GM12878 (cell line): ENCODE results near the gene RTCA. TPM values are rescaled to one million over a fixed set of nuclear protein-coding genes. Genes with fewer than 3 reads are reported as not detected.

ENCODE experiments used
- ATAC-seq: fragments of 200-7000 bp; cut with Tn5 transposase; 3 replicates; pipeline ENCODE4 v1.9.1; 2020; ENCODE audit warnings: mild to moderate bottlenecking, moderate library complexity
- BruUV-seq: library from RNA; stranded (reverse); fragments of 400-500 nt; replicated peaks from 2 replicates; lab custom pipeline; 2021; lab: Mats Ljungman, UMichigan
- CTCF ChIA-PET: fragments of 300-600 bp; sonication (Branson Sonifier 250); formaldehyde crosslinking; extraction: SDS; loops from one replicate; lab custom pipeline; 2021; ENCODE audit warnings: inconsistent platforms; lab: Yijun Ruan, JAX
- POLR2A ChIA-PET: fragments of 350-600 bp; formaldehyde crosslinking; extraction: SDS; loops from one replicate; lab custom pipeline; 2021; ENCODE audit warnings: inconsistent platforms; lab: Charles Lee
- RAD21 ChIA-PET: fragments of 300-600 bp; sonication (Branson Sonifier 250); formaldehyde crosslinking; loops from one replicate; lab custom pipeline; 2023; ENCODE audit warnings: antibody characterized with exemption; ENCODE audit not compliant: unreplicated experiment; lab: Charles Lee
- SMC1A ChIA-PET: fragments of 300-600 bp; sonication (Branson Sonifier 250); formaldehyde crosslinking; loops from one replicate; lab custom pipeline; 2023; ENCODE audit not compliant: unreplicated experiment, uncharacterized antibody; lab: Charles Lee
- DNase-seq: peaks from one replicate; pipeline ENCODE4 v3.0.0-alpha.2; 2011; ENCODE audit warnings: low read depth, low spot score
- FAIRE-seq: peaks from 3 replicates; lab custom pipeline; 2011; peaks lifted over from hg19 to GRCh38; lab: Jason Lieb, UNC
- H2AFZ ChIP-seq: 2 replicates; pipeline ENCODE4 v1.6.0; 2011; ENCODE audit warnings: low read depth, low read length, control low read depth; ENCODE audit not compliant: control insufficient read depth
- H3K27ac ChIP-seq: 2 replicates; pipeline ENCODE4 v1.5.1; 2011; ENCODE audit warnings: control low read depth; ENCODE audit not compliant: control insufficient read depth, insufficient read depth
- H3K27me3 ChIP-seq, 2 experiments: replicated peaks in 1 of 2; 2 replicates each; pipeline versions ENCODE4 v1.6.0 to v1.6.1; 2011; ENCODE audit warnings: low read length in 1 of 2; ENCODE audit not compliant: control insufficient read depth in 2 of 2, insufficient read depth in 2 of 2
- H3K36me3 ChIP-seq, 2 experiments: 2 replicates each; pipeline ENCODE4 v1.5.1; 2011; ENCODE audit warnings: low read length in 1 of 2; ENCODE audit not compliant: control insufficient read depth in 2 of 2, insufficient read depth in 2 of 2
- H3K4me1 ChIP-seq: 2 replicates; pipeline ENCODE4 v1.6.1; 2011; ENCODE audit warnings: mild to moderate bottlenecking, low read length, moderate library complexity, mixed read lengths; ENCODE audit not compliant: control insufficient read depth, insufficient read depth
- H3K4me2 ChIP-seq: 2 replicates; pipeline ENCODE4 v1.6.0; 2011; ENCODE audit warnings: control low read depth; ENCODE audit not compliant: control insufficient read depth, insufficient read depth
- H3K4me3 ChIP-seq: fragments of 200-600 bp; sonication (generic); 2 replicates; pipeline ENCODE4 v1.5.1; 2016
- H3K79me2 ChIP-seq: 2 replicates; pipeline ENCODE4 v1.6.0; 2011; ENCODE audit warnings: low read length; ENCODE audit not compliant: control insufficient read depth, insufficient read depth
- H3K9ac ChIP-seq: 2 replicates; pipeline ENCODE4 v1.8.0; 2011; ENCODE audit warnings: low read length, control low read depth, mixed read lengths; ENCODE audit not compliant: control insufficient read depth, insufficient read depth
- H3K9me3 ChIP-seq: replicated peaks from 3 replicates; pipeline ENCODE4 v1.5.1; 2011; ENCODE audit warnings: mild to moderate bottlenecking, low read length; ENCODE audit not compliant: control insufficient read depth, insufficient read depth
- H4K20me1 ChIP-seq: 2 replicates; pipeline ENCODE4 v1.6.0; 2011; ENCODE audit not compliant: control insufficient read depth, insufficient read depth
- ATF7 ChIP-seq: fragments of 450-650 bp; IDR thresholded peaks from 2 replicates; pipeline ENCODE4 v1.6.1; 2016; ENCODE audit warnings: low read depth, mild to moderate bottlenecking
- CBX5 ChIP-seq: sonication (generic); IDR thresholded peaks from 2 replicates; pipeline ENCODE4 v1.6.1; 2016; ENCODE audit warnings: low read depth, moderate library complexity, mild to moderate bottlenecking, inconsistent platforms
- CEBPZ ChIP-seq: fragments of 150-350 bp; IDR thresholded peaks from 2 replicates; pipeline ENCODE4 v1.6.1; 2016; ENCODE audit warnings: low read depth, low read length
- IRF5 ChIP-seq: fragments of 450-650 bp; IDR thresholded peaks from 2 replicates; pipeline ENCODE4 v1.6.1; 2017; ENCODE audit warnings: borderline replicate concordance
- NFXL1 ChIP-seq: fragments of 450-650 bp; IDR thresholded peaks from 2 replicates; pipeline ENCODE4 v1.6.1; 2017; ENCODE audit warnings: antibody characterized with exemption, mild to moderate bottlenecking, borderline replicate concordance
- NKRF ChIP-seq: fragments of 450-650 bp; conservative IDR thresholded peaks from 2 replicates; pipeline ENCODE4 v1.6.1; 2017; ENCODE audit warnings: mild to moderate bottlenecking, moderate library complexity
- SKIL ChIP-seq: fragments of 450-650 bp; IDR thresholded peaks from 2 replicates; pipeline ENCODE4 v1.6.1; 2017; ENCODE audit warnings: mild to moderate bottlenecking, low read depth, inconsistent platforms; ENCODE audit not compliant: poor library complexity, severe bottlenecking
- SP1 ChIP-seq: IDR thresholded peaks from one replicate; pipeline ENCODE4 v1.6.1; 2011; ENCODE audit warnings: low read depth, low read length
- TCF7 ChIP-seq: IDR thresholded peaks from 2 replicates; pipeline ENCODE4 v1.6.1; 2014; ENCODE audit warnings: antibody characterized with exemption, borderline replicate concordance
- YY1 ChIP-seq: IDR thresholded peaks from 2 replicates; pipeline ENCODE4 v1.6.1; 2011; ENCODE audit warnings: low read depth, mild to moderate bottlenecking, low read length
- ZBTB4 ChIP-seq: fragments of 450-650 bp; formaldehyde crosslinking; IDR thresholded peaks from 2 replicates; pipeline ENCODE4 v1.4.0; 2022; ENCODE audit warnings: mild to moderate bottlenecking, moderate library complexity
- in situ Hi-C: fragments of 300-500 bp; cut with MboI; formaldehyde crosslinking; loops from 9 replicates; pipeline ENCODE4 v1.14.3; 2018; ENCODE audit warnings: mixed read lengths
- intact Hi-C: fragments of 100-400 bp; cut with micrococcal nuclease; formaldehyde crosslinking; loops from one replicate; pipeline ENCODE4 v1.14.2; 2022; ENCODE audit not compliant: unreplicated experiment
- polyA plus RNA-seq, 11 experiments: library from polyadenylated mRNA; depleted of rRNA in 4 of 11; unstranded in 6 of 11; stranded (reverse) in 5 of 11; fragments of >200 nt; fragmentation: Nextera tagmentation in 4 of 11; fragmentation: Illumina TruSeq in 1 of 11; extraction: Ambion mirVana in 4 of 11; extraction: Trizol in 1 of 11; gene quantifications; 1 replicate in 1 of 11; 2 replicates in 10 of 11; pipeline versions ENCODE4 v1.2.1 to v1.2.3, GENCODE V29; 2011 to 2016; ENCODE audit warnings: inconsistent platforms in 2 of 11, missing spikeins in 2 of 11, low read depth in 1 of 11
- total RNA-seq, 4 experiments: library from RNA; depleted of rRNA in 3 of 4; stranded (reverse); fragments of >200 nt in 3 of 4; fragmentation: Illumina TruSeq in 1 of 4; extraction: Trizol in 1 of 4; gene quantifications; 2 replicates each; pipeline versions ENCODE4 v1.2.1 to v1.2.3, GENCODE V29; 2013 to 2021

The RTCA gene
- total and polyA plus RNA-seq, 10 of the 15 experiments (the other 5 are each of a cell fraction or from before 2014, with no cell fraction given): 10.3 to 63.5 (median 37.3) TPM

- TF ChIP-seq ATF7 (no peak), SKIL (no peak), SP1 (no peak), NKRF (no peak), CBX5 (no peak), IRF5 (no peak)
Measured at GRCh38 chr1:100308777-100309176, 42.8 kb downstream of the RTCA start (continued).

GRCh38 chr1:100309863-100310262 lies 43.8 kb downstream of the RTCA start:
- H3K36me3 ChIP-seq: no peaks in the 10 kb centered on the region
- BruUV-seq: no TSS peak
- no peaks in the 10 kb centered on the region for H4K20me1 ChIP-seq
- ChIA-PET SMC1A (no interaction called here), RAD21 (no interaction called here), POLR2A (no interaction called here), CTCF (interaction anchor here (0.6 to 1.0 kb wide), 2 partner anchors 11 to 1155 kb away, joined by 3 read pairs; no protein-coding TSS in a partner anchor)
- no peak overlapping the region for H3K4me2 ChIP-seq
- DNase-seq (no peak), FAIRE-seq (no peak), ATAC-seq (no peak)
- H3K27me3 ChIP-seq: no peaks in the 10 kb centered on the region
- in situ Hi-C loops (no loop called here), intact Hi-C loops (no loop called here)
- no peaks in the 10 kb centered on the region for H3K4me1 ChIP-seq
- H3K79me2 ChIP-seq: no peaks in the 10 kb centered on the region
- H3K9me3 ChIP-seq: no peaks in the 10 kb centered on the region
- H3K4me3 ChIP-seq: no peak overlapping the region
- no peak overlapping the region for H3K27ac ChIP-seq
- H3K9ac ChIP-seq: no peak overlapping the region
- H2AFZ ChIP-seq: no peak overlapping the region
- TF ChIP-seq CEBPZ (no peak), YY1 (no peak), TCF7 (no peak), NFXL1 (no peak), ZBTB4 (CRISPR knock-in tag) (no peak)
